ENCODE results near the gene KIF18B.

Gene KIF18B

GRCh38 chr17:44947461-44948314 is at the start of gene KIF18B:
KIF18B (minus strand) TSS chr17:44947773; CDS start chr17:44936344, 11,429 bp downstream.
- peak; percentile 90 for DNase-seq (ENCODE audit: low read depth, low spot score)
- Histone ChIP-seq H3K9ac (ENCODE audit: insufficient read length) (peak within 1 kb of the TSS; percentile 94), H3K4me3 (peak within 1 kb of the TSS; percentile 91), H3K27ac (peak within 1 kb of the TSS; percentile 83), H3K36me3 (ENCODE audit: insufficient read depth, low read length) (peaks cover 37% of the 10 kb centered on the region), H3K9me3 (ENCODE audit: low read depth, low read length) (no peaks in the 10 kb centered on the region)
- TF ChIP-seq POLR2AphosphoS5 (IDR thresholded peaks at IDR 0.05; ENCODE audit: borderline replicate concordance, low read depth, low read length) (peak; percentile 98), FOXP2 (optimal IDR thresholded peaks at IDR 0.05; ENCODE audit: control extremely low read depth, extremely low read length, insufficient read depth) (no peak)

- no peak overlapping the region for H3K4me3 ChIP-seq
- no peaks in the 10 kb centered on the region for H3K36me3 ChIP-seq (ENCODE audit: insufficient read depth, low read length)
- H3K9ac ChIP-seq (ENCODE audit: insufficient read length), result no peak overlapping the region
- H3K27ac ChIP-seq, result no peak overlapping the region
- no peaks in the 10 kb centered on the region for H3K9me3 ChIP-seq (ENCODE audit: low read depth, low read length)
- TF ChIP-seq POLR2AphosphoS5 (IDR thresholded peaks at IDR 0.05; ENCODE audit: borderline replicate concordance, low read depth, low read length) (no peak), FOXP2 (optimal IDR thresholded peaks at IDR 0.05; ENCODE audit: control extremely low read depth, extremely low read length, insufficient read depth) (no peak), EZH2 (IDR thresholded peaks at IDR 0.05) (no peak)
- DNase-seq (ENCODE audit: low read depth, low spot score), result no peak
Measured at GRCh38 chr17:44996304-44996703, 48.7 kb upstream of the KIF18B start.

GRCh38 chr17:44995436-44996001 is 47.9 kb upstream of the KIF18B start:
- no peak overlapping the region for H3K27ac ChIP-seq
- no peak overlapping the region for H3K9ac ChIP-seq (ENCODE audit: insufficient read length)
- TF ChIP-seq POLR2AphosphoS5 (IDR thresholded peaks at IDR 0.05; ENCODE audit: borderline replicate concordance, low read depth, low read length) (no peak), EZH2 (IDR thresholded peaks at IDR 0.05) (no peak), FOXP2 (optimal IDR thresholded peaks at IDR 0.05; ENCODE audit: control extremely low read depth, extremely low read length, insufficient read depth) (no peak)
- DNase-seq (ENCODE audit: low read depth, low spot score), result no peak
- H3K36me3 ChIP-seq (ENCODE audit: insufficient read depth, low read length), result no peaks in the 10 kb centered on the region
- H3K9me3 ChIP-seq (ENCODE audit: low read depth, low read length), result no peaks in the 10 kb centered on the region
- H3K4me3 ChIP-seq, result no peak overlapping the region

- TF ChIP-seq EZH2 (IDR thresholded peaks at IDR 0.05) (no peak), FOXP2 (optimal IDR thresholded peaks at IDR 0.05; ENCODE audit: control extremely low read depth, extremely low read length, insufficient read depth) (no peak), POLR2AphosphoS5 (IDR thresholded peaks at IDR 0.05; ENCODE audit: borderline replicate concordance, low read depth, low read length) (no peak)
- Histone ChIP-seq H3K36me3 (ENCODE audit: insufficient read depth, low read length) (no peaks in the 10 kb centered on the region), H3K9ac (ENCODE audit: insufficient read length) (no peak overlapping the region), H3K9me3 (ENCODE audit: low read depth, low read length) (no peaks in the 10 kb centered on the region), H3K27ac (no peak overlapping the region), H3K4me3 (no peak overlapping the region)
- DNase-seq (ENCODE audit: low read depth, low spot score), result no peak
Measured at GRCh38 chr17:44992242-44992939, 44.8 kb upstream of the KIF18B start.

- Histone ChIP-seq H3K4me3 (no peak overlapping the region), H3K9me3 (ENCODE audit: low read depth, low read length) (no peaks in the 10 kb centered on the region), H3K9ac (ENCODE audit: insufficient read length) (no peak overlapping the region), H3K36me3 (ENCODE audit: insufficient read depth, low read length) (no peaks in the 10 kb centered on the region), H3K27ac (no peak overlapping the region)
- no peak for TF ChIP-seq POLR2AphosphoS5 (IDR thresholded peaks at IDR 0.05; ENCODE audit: borderline replicate concordance, low read depth, low read length)
- TF ChIP-seq EZH2 (IDR thresholded peaks at IDR 0.05), result no peak
- no peak for TF ChIP-seq FOXP2 (optimal IDR thresholded peaks at IDR 0.05; ENCODE audit: control extremely low read depth, extremely low read length, insufficient read depth)
- DNase-seq (ENCODE audit: low read depth, low spot score), result no peak
Measured at GRCh38 chr17:44990994-44991393, 43.4 kb upstream of the KIF18B start.

- no peak for DNase-seq (ENCODE audit: low read depth, low spot score)
- H3K9ac ChIP-seq (ENCODE audit: insufficient read length), result no peak overlapping the region
Measured at GRCh38 chr17:44989552-44990138, 42.1 kb upstream of the KIF18B start.

GRCh38 chr17:44988044-44988942 is 40.7 kb upstream of the KIF18B start:
- Histone ChIP-seq H3K27ac (peak overlapping the region; percentile 71), H3K36me3 (ENCODE audit: insufficient read depth, low read length) (no peaks in the 10 kb centered on the region), H3K4me3 (peak overlapping the region; percentile 68), H3K9me3 (ENCODE audit: low read depth, low read length) (no peaks in the 10 kb centered on the region), H3K9ac (ENCODE audit: insufficient read length) (no peak overlapping the region)
- TF ChIP-seq POLR2AphosphoS5 (IDR thresholded peaks at IDR 0.05; ENCODE audit: borderline replicate concordance, low read depth, low read length), result no peak
- no peak for TF ChIP-seq FOXP2 (optimal IDR thresholded peaks at IDR 0.05; ENCODE audit: control extremely low read depth, extremely low read length, insufficient read depth)
- no peak for TF ChIP-seq EZH2 (IDR thresholded peaks at IDR 0.05)
- no peak for DNase-seq (ENCODE audit: low read depth, low spot score)

More at GRCh38 chr17:44989552-44990138, 42.1 kb upstream of the KIF18B start:
- Histone ChIP-seq H3K4me3 (no peak overlapping the region), H3K27ac (no peak overlapping the region), H3K36me3 (ENCODE audit: insufficient read depth, low read length) (no peaks in the 10 kb centered on the region), H3K9me3 (ENCODE audit: low read depth, low read length) (no peaks in the 10 kb centered on the region)
- TF ChIP-seq EZH2 (IDR thresholded peaks at IDR 0.05) (no peak), POLR2AphosphoS5 (IDR thresholded peaks at IDR 0.05; ENCODE audit: borderline replicate concordance, low read depth, low read length) (no peak), FOXP2 (optimal IDR thresholded peaks at IDR 0.05; ENCODE audit: control extremely low read depth, extremely low read length, insufficient read depth) (no peak)

Data from SK-N-MC (cell line).